ENCODE data around the gene GALE.
A peak's percentile ranks its signal among the peaks of the same experiment; 100 is the strongest.

The GALE gene

GRCh38 chr1:23817633-23818032, 17.1 kb upstream of the GALE start:
- no peak for DNase-seq (ENCODE audit: low spot score)
- TF ChIP-seq CTCF (IDR thresholded peaks at IDR 0.05), result no peak
- no peak overlapping the region for H3K4me3 ChIP-seq
- H3K27ac ChIP-seq, result no peak overlapping the region

GRCh38 chr1:23816906-23817305, 16.4 kb upstream of the GALE start:
- DNase-seq (ENCODE audit: low spot score), result no peak
- no peak overlapping the region for H3K4me3 ChIP-seq
- no peak for TF ChIP-seq CTCF (IDR thresholded peaks at IDR 0.05)
- H3K27ac ChIP-seq, result no peak overlapping the region

GRCh38 chr1:23816361-23816760, 15.8 kb upstream of the GALE start:
- H3K27ac ChIP-seq, result no peak overlapping the region
- no peak for TF ChIP-seq CTCF (IDR thresholded peaks at IDR 0.05)
- no peak for DNase-seq (ENCODE audit: low spot score)
- H3K4me3 ChIP-seq, result no peak overlapping the region

- H3K4me3 ChIP-seq, result no peak overlapping the region
- DNase-seq (ENCODE audit: low spot score), result no peak
- H3K27ac ChIP-seq, result no peak overlapping the region
- no peak for TF ChIP-seq CTCF (IDR thresholded peaks at IDR 0.05)
Measured at GRCh38 chr1:23814016-23814415, 13.5 kb upstream of the GALE start.

GRCh38 chr1:23810818-23811540, 10.4 kb upstream of the GALE start:
- no peak for DNase-seq (ENCODE audit: low spot score)
- H3K27ac ChIP-seq, result no peak overlapping the region

GRCh38 chr1:23809751-23810171, 9.2 kb upstream of the GALE start:
- H3K27ac ChIP-seq, result peak overlapping the region in 1 of 2 donors; percentile 18
- H3K4me3 ChIP-seq, result no peak overlapping the region
- TF ChIP-seq CTCF (IDR thresholded peaks at IDR 0.05), result peak; percentile 36
- no peak for DNase-seq (ENCODE audit: low spot score)

More at GRCh38 chr1:23810818-23811540, 10.4 kb upstream of the GALE start:
- no peak overlapping the region for H3K4me3 ChIP-seq
- TF ChIP-seq CTCF (IDR thresholded peaks at IDR 0.05), result peak; percentile 18

- DNase-seq (ENCODE audit: low spot score), result no peak
- H3K27ac ChIP-seq, result no peak overlapping the region
- H3K4me3 ChIP-seq, result no peak overlapping the region
- no peak for TF ChIP-seq CTCF (IDR thresholded peaks at IDR 0.05)
Measured at GRCh38 chr1:23807453-23807852, 6.9 kb upstream of the GALE start.
